Neutrophil (primary cell): Measurements from ENCODE around the gene TCOF1.

Experiments used
- H3K27ac ChIP-seq: fragments of 200-600 bp; sonication (generic); 2 replicates; pipeline ENCODE4 v1.5.1; 2016; ENCODE audit warnings: mild to moderate bottlenecking, moderate library complexity
- H3K27me3 ChIP-seq: fragments of 200-600 bp; sonication (generic); 2 replicates; pipeline ENCODE4 v1.6.0; 2016; ENCODE audit warnings: mild to moderate bottlenecking
- H3K36me3 ChIP-seq: fragments of 200-600 bp; sonication (generic); 2 replicates; pipeline ENCODE4 v1.5.1; 2017
- H3K4me1 ChIP-seq, 2 experiments: fragments of 200-600 bp in 1 of 2; sonication (generic) in 1 of 2; 1 replicate in 1 of 2; 2 replicates in 1 of 2; pipeline versions ENCODE4 v1.5.1 to v1.6.1; 2013 to 2016; ENCODE audit warnings: low read depth in 1 of 2, low read length in 1 of 2, mild to moderate bottlenecking in 1 of 2, moderate library complexity in 1 of 2; ENCODE audit not compliant: control insufficient read depth in 1 of 2, insufficient read depth in 1 of 2
- H3K4me3 ChIP-seq, 2 experiments: fragments of 200-600 bp in 1 of 2; sonication (generic) in 1 of 2; 1 replicate in 1 of 2; 2 replicates in 1 of 2; pipeline ENCODE4 v1.5.1; 2013 to 2016; ENCODE audit warnings: low read depth in 1 of 2, low read length in 1 of 2, mild to moderate bottlenecking in 1 of 2, moderate library complexity in 1 of 2
- H3K9me3 ChIP-seq: fragments of 200-600 bp; sonication (generic); 2 replicates; pipeline ENCODE4 v1.5.1; 2016
- TF ChIP-seq, protein P1 (sequence below): fragments of 200-600 bp; sonication (generic); IDR thresholded peaks from 2 replicates; pipeline ENCODE4 v1.5.1; 2016; ENCODE audit warnings: antibody characterized with exemption

The TCOF1 gene

DNA sequence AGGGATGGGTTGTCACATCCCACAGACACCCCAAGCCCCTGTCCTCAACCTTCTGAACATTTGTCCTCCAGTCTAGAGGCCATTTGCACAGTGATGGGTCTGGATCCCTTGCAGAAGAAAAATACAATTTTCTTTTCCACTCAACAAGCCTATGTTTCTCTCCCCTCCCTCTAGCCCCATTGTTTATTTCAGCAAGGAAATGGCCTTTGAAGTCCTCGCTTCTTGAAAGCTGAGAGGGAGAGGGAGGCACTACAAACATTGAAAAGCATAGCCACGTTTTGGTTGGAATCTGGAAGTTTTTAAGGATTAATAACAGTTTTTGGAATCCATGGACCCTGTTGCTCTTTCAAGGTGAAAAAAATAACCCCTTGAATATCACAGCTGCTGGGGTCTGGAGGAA is 30.8 kb upstream of the TCOF1 start:
- Histone ChIP-seq H3K4me3 (no peak overlapping the region), H3K36me3 (no peaks in the 10 kb centered on the region), H3K4me1 (peaks cover 6 to 9% of the 10 kb centered on the region in 2 experiments), H3K27ac (no peak overlapping the region), H3K9me3 (no peaks in the 10 kb centered on the region), H3K27me3 (no peaks in the 10 kb centered on the region)
- TF ChIP-seq, protein P1, sequence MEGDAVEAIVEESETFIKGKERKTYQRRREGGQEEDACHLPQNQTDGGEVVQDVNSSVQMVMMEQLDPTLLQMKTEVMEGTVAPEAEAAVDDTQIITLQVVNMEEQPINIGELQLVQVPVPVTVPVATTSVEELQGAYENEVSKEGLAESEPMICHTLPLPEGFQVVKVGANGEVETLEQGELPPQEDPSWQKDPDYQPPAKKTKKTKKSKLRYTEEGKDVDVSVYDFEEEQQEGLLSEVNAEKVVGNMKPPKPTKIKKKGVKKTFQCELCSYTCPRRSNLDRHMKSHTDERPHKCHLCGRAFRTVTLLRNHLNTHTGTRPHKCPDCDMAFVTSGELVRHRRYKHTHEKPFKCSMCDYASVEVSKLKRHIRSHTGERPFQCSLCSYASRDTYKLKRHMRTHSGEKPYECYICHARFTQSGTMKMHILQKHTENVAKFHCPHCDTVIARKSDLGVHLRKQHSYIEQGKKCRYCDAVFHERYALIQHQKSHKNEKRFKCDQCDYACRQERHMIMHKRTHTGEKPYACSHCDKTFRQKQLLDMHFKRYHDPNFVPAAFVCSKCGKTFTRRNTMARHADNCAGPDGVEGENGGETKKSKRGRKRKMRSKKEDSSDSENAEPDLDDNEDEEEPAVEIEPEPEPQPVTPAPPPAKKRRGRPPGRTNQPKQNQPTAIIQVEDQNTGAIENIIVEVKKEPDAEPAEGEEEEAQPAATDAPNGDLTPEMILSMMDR: no peak

DNA sequence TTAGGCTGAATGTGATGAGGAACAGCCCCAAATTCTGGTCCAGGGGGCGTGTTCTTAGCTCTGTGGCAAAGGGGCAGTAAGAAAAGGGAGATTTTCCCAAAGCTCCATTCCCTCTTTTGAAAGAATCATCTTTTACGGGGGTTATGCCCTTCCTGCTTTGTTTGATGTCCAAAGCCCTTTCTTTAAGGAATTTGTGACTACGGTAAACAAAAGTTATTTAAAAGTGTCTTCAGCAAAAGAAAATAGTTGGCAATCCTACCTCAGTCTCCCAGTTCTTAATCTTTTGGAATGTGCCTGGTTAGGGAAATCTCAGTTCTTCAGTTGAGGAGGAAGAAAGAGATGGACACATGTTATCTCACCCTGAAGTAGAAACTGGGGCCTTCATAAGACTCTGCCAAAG is 30.4 kb upstream of the TCOF1 start:
- Histone ChIP-seq H3K27ac (no peak overlapping the region), H3K4me3 (no peak overlapping the region), H3K9me3 (no peaks in the 10 kb centered on the region), H3K36me3 (no peaks in the 10 kb centered on the region), H3K27me3 (no peaks in the 10 kb centered on the region), H3K4me1 (peaks cover 6 to 9% of the 10 kb centered on the region in 2 experiments)
- TF ChIP-seq, protein P1: no peak

DNA sequence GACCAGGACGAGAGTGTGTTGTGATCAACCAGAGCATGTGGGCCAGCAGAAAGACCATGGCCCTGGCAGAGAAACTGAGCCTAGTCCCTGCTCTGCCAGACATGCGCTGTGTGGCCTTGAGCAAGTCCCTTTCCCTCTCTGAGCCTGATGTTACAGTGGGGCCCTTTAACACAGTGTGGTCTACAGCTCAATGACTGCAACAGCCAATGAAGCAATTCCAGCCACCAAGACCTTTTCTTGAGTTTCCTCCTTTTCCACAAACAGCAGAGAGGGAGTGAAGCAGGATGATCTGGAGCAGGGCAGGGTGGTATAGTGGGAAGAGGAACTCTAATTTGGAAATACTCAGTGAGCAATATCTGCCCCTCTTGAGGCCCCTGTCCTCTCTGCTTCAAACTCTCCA is 29.0 kb upstream of the TCOF1 start:
- TF ChIP-seq, protein P1: no peak
- Histone ChIP-seq H3K4me3 (no peak overlapping the region), H3K27ac (no peak overlapping the region), H3K36me3 (no peaks in the 10 kb centered on the region), H3K9me3 (no peaks in the 10 kb centered on the region), H3K27me3 (no peaks in the 10 kb centered on the region), H3K4me1 (peaks cover 6 to 9% of the 10 kb centered on the region in 2 experiments)

DNA sequence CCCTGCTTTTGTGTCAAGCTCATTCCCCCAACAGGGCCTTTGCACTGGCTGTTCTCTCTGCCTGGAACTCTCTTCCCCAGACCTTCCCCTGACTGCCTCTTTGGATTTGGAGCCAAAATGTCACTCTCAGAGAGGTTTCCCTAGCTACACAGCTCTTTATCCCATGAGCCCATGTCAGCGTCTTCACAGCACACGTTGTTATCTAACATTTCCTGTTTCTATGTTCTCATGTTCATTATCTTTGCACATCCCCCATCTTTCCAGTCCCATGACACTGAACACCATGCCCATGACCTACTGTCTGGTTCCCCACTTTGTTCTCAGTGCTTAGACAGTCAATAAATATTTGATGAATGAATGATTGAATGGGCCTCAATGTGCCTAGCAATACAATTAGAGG is 28.5 kb upstream of the TCOF1 start:
- Histone ChIP-seq H3K4me3 (no peak overlapping the region), H3K36me3 (no peaks in the 10 kb centered on the region)

DNA sequence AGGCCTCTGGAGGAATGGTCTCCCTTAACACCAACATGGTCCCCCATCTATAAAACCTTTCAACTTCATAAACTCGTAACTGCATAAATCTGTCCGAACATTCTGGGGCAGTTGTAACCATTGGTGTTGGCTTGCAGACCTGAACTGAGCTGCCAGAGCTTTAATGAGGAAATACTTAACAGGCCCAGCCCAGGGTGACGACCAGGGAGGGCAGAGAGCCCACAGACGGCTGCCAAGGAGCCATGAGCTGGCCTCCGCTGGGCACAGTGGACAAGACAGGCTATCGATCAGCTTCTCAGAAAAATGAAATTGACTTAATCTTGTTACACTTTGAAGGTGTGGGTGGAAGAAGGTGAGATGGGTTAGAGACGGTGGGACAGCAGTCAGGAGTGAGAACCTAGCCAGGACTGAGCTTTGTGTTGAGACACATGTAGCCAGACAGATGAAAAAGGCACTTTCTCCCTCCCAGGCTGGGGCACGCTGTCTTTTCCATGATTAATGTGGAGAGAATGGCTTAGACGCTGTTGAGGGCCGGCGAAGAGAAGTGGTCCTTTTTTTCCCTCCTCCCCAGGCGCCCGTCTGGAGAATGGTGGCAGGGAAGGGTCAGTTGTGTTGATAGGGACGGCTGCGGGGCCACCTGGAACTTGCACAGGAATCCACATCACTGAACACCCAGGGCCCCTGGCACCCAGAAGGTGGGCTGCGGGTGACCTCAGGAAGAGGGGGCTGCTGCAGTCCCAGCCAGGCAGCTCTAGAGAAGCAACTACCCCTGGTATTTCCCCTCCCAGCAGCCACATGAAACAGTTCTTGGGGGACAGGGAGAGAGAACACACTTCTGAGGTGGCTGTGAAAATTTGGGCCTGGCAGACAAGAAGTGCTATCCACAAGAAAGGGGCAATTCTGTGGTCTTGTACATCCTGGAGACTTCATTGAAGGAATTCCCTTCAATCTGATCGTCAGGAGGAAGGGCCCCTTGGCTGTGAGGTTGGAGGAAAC is 27.3 kb upstream of the TCOF1 start:
- H3K27me3 ChIP-seq: no peaks in the 10 kb centered on the region
- TF ChIP-seq, protein P1: no peak

More for the DNA sequence above, 28.5 kb upstream of the TCOF1 start:
- peaks cover 6 to 9% of the 10 kb centered on the region in 2 experiments for H3K4me1 ChIP-seq
- no peak overlapping the region for H3K27ac ChIP-seq
- H3K9me3 ChIP-seq: no peaks in the 10 kb centered on the region
- H3K27me3 ChIP-seq: no peaks in the 10 kb centered on the region
- TF ChIP-seq, protein P1: no peak

More for the DNA sequence above, 27.3 kb upstream of the TCOF1 start:
- Histone ChIP-seq H3K4me3 (no peak overlapping the region), H3K4me1 (peaks cover 6 to 9% of the 10 kb centered on the region in 2 experiments), H3K9me3 (no peaks in the 10 kb centered on the region), H3K36me3 (no peaks in the 10 kb centered on the region), H3K27ac (no peak overlapping the region)
